ENCODE measurements around the gene RBFOX2. TPM values are rescaled to one million over a fixed set of nuclear protein-coding genes. Genes with fewer than 3 reads are reported as not detected.

RBFOX2 gene
- total RNA-seq, 1 donor from 2014 or later: 147 TPM

DNA sequence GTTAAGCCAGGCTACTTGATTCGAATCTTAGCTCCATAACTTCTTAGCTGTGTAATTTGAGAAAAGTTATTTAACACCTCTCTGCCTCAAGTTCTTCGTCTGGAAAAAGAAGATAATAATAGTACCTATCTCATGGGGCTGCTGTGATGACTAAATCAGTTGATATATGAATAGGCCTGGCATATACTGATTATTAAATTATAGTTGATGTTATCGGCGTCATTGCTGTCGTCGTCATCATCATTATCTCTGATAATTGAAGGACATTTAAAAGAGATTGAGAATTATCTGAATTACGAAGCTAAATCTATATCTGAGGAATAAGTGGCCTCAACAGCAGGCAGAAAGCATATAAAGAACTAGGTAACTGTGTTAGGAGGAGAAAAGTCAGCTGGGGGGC lies 165.9 kb downstream of the RBFOX2 start:
- no peak for TF ChIP-seq CTCF (IDR thresholded peaks at IDR 0.05)
- no peaks in the 10 kb centered on the region for H3K36me3 Mint-ChIP-seq (ENCODE audit: low read depth)
- no peak for DNase-seq (ENCODE audit: low spot score)
- no peak overlapping the region for H3K4me3 Mint-ChIP-seq (ENCODE audit: unreplicated experiment)
- no peaks in the 10 kb centered on the region for H3K9me3 Mint-ChIP-seq (ENCODE audit: low read depth)
- no peaks in the 10 kb centered on the region for H3K27me3 Mint-ChIP-seq (ENCODE audit: low read depth)
- peaks cover 18% of the 10 kb centered on the region for H3K4me1 Mint-ChIP-seq (ENCODE audit: low read depth)
- no peak overlapping the region for H3K27ac Mint-ChIP-seq (ENCODE audit: unreplicated experiment)

DNA sequence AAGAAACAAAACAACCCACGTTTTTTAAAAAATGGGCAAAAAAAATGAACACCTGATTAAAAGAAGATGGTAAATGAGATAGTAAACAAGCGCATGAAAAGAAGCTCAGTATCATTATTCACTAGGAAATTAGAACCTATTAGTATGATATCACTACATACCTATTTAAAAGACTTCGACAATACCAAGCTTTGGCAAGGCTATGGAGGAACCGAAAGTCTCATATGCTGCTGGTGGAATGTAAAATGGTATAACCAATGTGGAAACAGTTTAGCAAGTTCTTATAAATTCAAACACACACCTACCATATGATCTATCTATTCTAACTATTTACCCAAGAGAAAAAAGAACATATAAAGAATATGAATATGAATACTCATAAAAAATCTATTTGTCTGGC lies 167.2 kb downstream of the RBFOX2 start:
- Mint-ChIP-seq H3K4me1 (ENCODE audit: low read depth) (peaks cover 21% of the 10 kb centered on the region), H3K36me3 (ENCODE audit: low read depth) (no peaks in the 10 kb centered on the region), H3K4me3 (ENCODE audit: unreplicated experiment) (no peak overlapping the region), H3K27me3 (ENCODE audit: low read depth) (no peaks in the 10 kb centered on the region), H3K9me3 (ENCODE audit: low read depth) (no peaks in the 10 kb centered on the region), H3K27ac (ENCODE audit: unreplicated experiment) (no peak overlapping the region)
- no peak for DNase-seq (ENCODE audit: low spot score)
- TF ChIP-seq CTCF (IDR thresholded peaks at IDR 0.05): no peak

GRCh38 chr22:35860837-35861236 lies 167.8 kb downstream of the RBFOX2 start:
- Mint-ChIP-seq H3K9me3 (ENCODE audit: low read depth) (no peaks in the 10 kb centered on the region), H3K4me1 (ENCODE audit: low read depth) (peaks cover 24% of the 10 kb centered on the region), H3K27ac (ENCODE audit: unreplicated experiment) (no peak overlapping the region), H3K4me3 (ENCODE audit: unreplicated experiment) (no peak overlapping the region), H3K27me3 (ENCODE audit: low read depth) (no peaks in the 10 kb centered on the region), H3K36me3 (ENCODE audit: low read depth) (no peaks in the 10 kb centered on the region)
- no peak for TF ChIP-seq CTCF (IDR thresholded peaks at IDR 0.05)
- DNase-seq (ENCODE audit: low spot score): no peak

DNA sequence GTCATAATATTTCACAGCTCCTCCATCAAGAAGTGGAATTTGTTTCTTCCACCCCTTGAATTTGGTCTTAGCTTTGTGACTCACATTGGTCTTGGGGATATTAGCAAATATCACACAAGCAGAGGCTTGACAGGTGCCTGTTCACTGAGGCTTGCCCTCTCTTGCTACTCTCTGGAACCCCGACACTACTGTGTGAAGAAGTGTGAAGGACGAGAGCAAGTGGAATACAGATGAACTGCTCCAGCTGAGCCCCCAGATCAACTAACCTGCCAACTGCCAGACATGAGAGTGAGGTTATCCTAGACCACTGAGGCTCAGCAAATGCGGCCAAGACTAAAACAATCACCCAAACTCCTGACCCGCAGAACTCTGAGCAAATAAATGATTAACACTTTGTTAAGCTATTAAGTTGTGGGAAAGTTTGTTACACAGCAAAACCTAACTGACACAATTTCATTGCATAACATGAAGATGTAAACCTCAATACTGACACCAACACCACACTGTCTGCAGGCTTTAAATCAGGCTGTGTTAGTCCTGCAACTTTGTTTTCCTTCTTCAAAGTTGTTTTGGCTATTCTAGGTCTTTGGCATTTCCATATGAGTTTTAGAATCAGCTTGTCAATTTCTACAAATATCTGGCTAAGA lies 168.4 kb downstream of the RBFOX2 start:
- no peak for DNase-seq (ENCODE audit: low spot score)
- Mint-ChIP-seq H3K4me1 (ENCODE audit: low read depth) (peaks cover 24% of the 10 kb centered on the region), H3K4me3 (ENCODE audit: unreplicated experiment) (no peak overlapping the region), H3K9me3 (ENCODE audit: low read depth) (no peaks in the 10 kb centered on the region), H3K27me3 (ENCODE audit: low read depth) (no peaks in the 10 kb centered on the region), H3K27ac (ENCODE audit: unreplicated experiment) (no peak overlapping the region), H3K36me3 (ENCODE audit: low read depth) (no peaks in the 10 kb centered on the region)
- no peak for TF ChIP-seq CTCF (IDR thresholded peaks at IDR 0.05)

DNA sequence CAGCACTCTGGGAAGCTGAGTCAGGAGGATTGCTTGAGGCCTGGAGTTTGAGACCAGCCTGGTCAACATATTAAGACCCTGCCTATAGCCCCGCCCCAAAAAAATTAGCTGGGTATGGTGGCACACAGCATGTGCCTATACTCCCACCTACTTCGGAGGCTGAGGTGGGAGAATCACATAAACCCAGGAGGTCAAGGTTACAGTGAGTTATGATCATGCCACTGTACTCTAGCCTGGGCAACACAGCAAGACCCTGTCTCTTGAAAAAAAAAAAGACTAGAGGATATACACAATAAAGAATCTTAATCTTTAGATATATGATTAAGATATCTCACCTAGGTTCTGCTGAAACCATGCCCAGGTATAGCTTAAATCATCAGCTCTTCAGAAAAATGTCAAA lies 174.3 kb downstream of the RBFOX2 start:
- TF ChIP-seq CTCF (IDR thresholded peaks at IDR 0.05): no peak
- no peaks in the 10 kb centered on the region for H3K9me3 Mint-ChIP-seq (ENCODE audit: low read depth)
- H3K27me3 Mint-ChIP-seq (ENCODE audit: low read depth): no peaks in the 10 kb centered on the region
- H3K4me3 Mint-ChIP-seq (ENCODE audit: unreplicated experiment): no peak overlapping the region
- no peaks in the 10 kb centered on the region for H3K36me3 Mint-ChIP-seq (ENCODE audit: low read depth)
- no peak for DNase-seq (ENCODE audit: low spot score)
- peaks cover 22% of the 10 kb centered on the region for H3K4me1 Mint-ChIP-seq (ENCODE audit: low read depth)
- H3K27ac Mint-ChIP-seq (ENCODE audit: unreplicated experiment): no peak overlapping the region

Data from chondrocyte (in vitro differentiated cells).